DOHH2 (cell line): ENCODE results near the gene RABGAP1L.

ENCODE experiments used
- CTCF ChIP-seq: fragments of 200-600 bp; sonication (generic); IDR thresholded peaks from one replicate; pipeline ENCODE4 v1.5.1; 2014; ENCODE audit warnings: antibody characterized with exemption, mild to moderate bottlenecking, low read depth, low read length; ENCODE audit not compliant: poor library complexity, severe bottlenecking
- EZH2phosphoT487 ChIP-seq: fragments of 200-600 bp; sonication (generic); IDR thresholded peaks from 2 replicates; pipeline ENCODE4 v1.6.1; 2017; ENCODE audit warnings: borderline replicate concordance, mild to moderate bottlenecking, antibody characterized with exemption, low read length, moderate library complexity, mixed read lengths

- TF ChIP-seq CTCF, result peak; percentile 60
- TF ChIP-seq EZH2phosphoT487, result no peak
Measured at GRCh38 chr1:174165471-174166137, 6.3 kb downstream of the RABGAP1L start.
